Stimulated activated naive CD4-positive, alpha-beta T cell (primary cell): ENCODE measurements around the gene EPN1.
"Not testable (repeated sequence)": the region's sequence is repeated elsewhere in the genome, so short reads cannot be mapped to it uniquely, and the experiment has no call there.

Experiments
- DNase-seq, 6 experiments: peaks; one replicate each; lab custom pipeline; 2025; lab: John Stamatoyannopoulos, UW

Gene EPN1

GRCh38 chr19:55720214-55720746 is 45.3 kb downstream of the EPN1 start:
- no peak for DNase-seq

GRCh38 chr19:55720801-55721200 is 45.8 kb downstream of the EPN1 start:
- DNase-seq, result no peak

- DNase-seq, result no peak
These were observed 48.5 kb downstream of the EPN1 start for GRCh38 chr19:55723491-55723890.

GRCh38 chr19:55730378-55730777 is 55.4 kb downstream of the EPN1 start:
- DNase-seq, result not testable (repeated sequence)

GRCh38 chr19:55738302-55738701 is 63.3 kb downstream of the EPN1 start, which contains the start of gene NLRP9:
Gene NLRP9 (minus strand): TSS chr19:55738402. CDS start chr19:55738374, 28 bp downstream.
- no peak for DNase-seq

GRCh38 chr19:55750715-55751114 is 75.7 kb downstream of the EPN1 start:
- DNase-seq, result no peak

- DNase-seq, result no peak
These were observed 78.4 kb downstream of the EPN1 start for GRCh38 chr19:55753401-55753800.

- not testable (repeated sequence) for DNase-seq
These were observed 81.8 kb downstream of the EPN1 start for GRCh38 chr19:55756808-55757207.

GRCh38 chr19:55758797-55759196 is 83.8 kb downstream of the EPN1 start, which contains the start of gene RFPL4A:
Gene RFPL4A (plus strand): TSS chr19:55759097. CDS start chr19:55761801, 2,704 bp downstream.
- DNase-seq, result not testable (repeated sequence)
